HG02943 (cell line): Measurements from ENCODE around the gene SNPH.
"Not testable (repeated sequence)": the region's sequence is repeated elsewhere in the genome, so short reads cannot be mapped to it uniquely, and the experiment has no call there.

Experiments
- ATAC-seq: cut with Tn5 transposase; IDR thresholded peaks from one replicate; pipeline ENCODE4 v1.9.1; 2021; ENCODE audit warnings: mild to moderate bottlenecking, low read depth, moderate library complexity; ENCODE audit not compliant: unreplicated experiment

The SNPH gene

DNA sequence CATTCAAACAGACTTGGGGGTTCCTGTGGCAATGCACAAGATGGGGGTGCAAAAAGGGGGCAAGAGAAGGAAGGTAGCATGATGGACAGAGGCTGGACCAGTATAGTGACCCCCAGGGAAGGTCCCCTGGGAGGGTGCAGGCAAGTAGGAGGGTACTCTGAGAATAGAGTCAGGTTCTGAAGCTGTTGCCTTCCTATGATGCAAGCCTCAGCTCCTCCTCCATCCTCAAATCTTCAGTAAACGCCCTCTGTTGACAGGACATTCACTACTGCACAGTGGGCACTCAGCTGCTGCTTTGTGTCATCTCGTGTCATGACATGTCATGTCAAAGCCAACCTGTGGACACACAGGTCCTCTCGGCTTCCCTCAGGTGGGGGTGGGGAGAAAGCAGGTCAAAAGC, 68.7 kb downstream of the SNPH start:
- no peak for ATAC-seq

DNA sequence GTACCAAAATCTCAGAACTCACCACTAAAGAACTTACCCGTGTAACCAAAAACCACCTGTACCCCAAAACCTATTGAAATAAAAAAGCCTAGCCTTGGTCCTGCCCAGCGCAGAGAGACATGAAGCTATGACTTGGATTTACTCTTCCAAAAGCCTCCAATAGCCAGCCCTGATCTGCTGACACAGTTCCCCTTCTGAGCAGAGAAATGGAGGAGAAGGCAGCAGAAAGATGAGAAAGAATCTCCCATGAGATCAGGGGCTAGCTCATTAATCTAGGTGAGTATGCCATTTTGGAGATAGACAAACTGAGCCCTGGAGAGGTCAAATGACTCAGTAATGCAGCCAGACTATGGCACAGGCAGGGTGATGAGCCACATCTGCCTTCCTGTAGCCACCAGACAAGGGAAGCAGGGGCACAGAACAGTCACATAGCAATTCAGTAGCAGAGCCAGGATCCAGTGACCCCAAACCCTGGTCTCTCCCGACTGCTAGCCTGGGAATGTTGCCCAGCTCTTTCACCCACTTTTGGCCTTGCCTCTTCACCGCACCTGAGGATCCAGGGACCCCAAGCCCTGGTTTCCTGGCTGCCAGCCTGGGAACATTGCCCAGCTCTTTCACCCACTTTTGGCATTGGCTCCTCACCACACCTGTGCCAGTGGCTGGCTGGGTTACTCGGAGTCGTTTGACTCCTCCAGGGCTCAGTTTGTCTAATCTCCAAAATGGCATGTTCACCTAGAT, 70.0 kb downstream of the SNPH start:
- no peak for ATAC-seq

DNA sequence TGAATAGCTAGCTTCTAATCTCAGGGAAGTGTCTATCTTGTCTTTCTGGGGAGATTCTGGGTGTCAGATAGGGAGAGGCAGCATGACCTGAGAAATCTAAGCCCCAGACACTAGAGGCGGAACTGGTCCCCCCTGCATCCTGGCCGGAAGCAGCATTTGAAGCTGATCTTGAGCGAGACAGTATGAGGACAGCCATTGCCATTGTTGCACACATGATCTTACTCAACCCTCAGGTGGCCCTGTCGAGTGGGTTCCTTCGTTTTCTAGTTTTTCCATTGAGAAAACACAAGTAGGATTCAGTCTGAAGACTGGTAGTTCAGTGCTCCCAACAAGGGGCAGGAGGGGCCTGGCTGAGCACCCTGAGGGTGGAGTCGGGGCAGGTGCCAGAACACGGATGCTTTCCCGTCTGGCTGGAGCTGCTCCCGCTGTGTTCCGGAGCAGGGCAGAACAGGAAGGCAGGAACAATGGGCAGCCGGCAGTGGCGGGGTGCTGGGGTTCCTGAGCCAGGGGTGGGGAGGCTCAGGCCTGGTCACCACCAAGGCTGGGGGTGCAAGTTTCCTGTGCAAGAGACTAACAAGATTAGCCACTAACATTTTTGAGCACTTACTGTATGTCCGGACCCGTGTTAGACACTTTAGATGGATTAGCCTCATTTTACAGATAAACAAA, 70.7 kb downstream of the SNPH start:
- ATAC-seq, result no peak

DNA sequence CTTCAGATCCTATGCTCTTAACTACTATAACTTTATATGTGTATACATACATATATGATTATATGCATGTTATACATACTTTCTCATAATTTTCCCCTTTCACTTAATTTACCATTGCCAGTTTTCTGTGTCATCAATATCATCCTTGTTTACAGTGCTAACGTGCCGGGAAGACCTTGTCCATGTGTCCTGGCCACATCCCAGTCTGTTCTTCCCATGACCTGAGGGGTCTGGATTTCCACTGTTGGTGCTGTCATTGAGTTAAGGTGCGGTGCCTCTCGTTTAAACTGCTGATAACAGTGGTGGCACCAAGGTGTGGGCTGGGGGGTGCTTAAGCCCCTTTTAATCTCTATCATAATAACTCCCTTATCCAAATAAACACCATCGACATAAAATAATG, 71.3 kb downstream of the SNPH start:
- ATAC-seq, result no peak

DNA sequence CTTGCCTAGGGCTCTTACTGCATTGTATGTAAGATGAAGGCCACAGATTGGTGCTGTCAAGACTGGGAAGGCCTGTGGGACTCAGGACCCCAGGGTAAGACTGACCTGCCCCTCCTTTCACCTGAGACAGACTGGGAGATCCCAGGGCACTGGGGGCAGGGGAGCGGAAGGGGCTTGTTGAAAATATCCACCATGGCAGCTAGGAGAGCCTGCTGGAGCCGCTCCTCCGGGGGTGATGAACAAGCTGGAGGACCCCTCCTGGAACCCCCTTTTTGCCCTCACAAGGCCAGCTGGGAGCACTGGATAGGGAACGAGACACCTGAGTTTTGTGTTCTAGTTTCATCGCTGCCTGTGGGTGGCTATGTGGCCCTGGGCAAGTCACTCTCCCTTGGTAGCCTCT, 72.0 kb downstream of the SNPH start:
- no peak for ATAC-seq

DNA sequence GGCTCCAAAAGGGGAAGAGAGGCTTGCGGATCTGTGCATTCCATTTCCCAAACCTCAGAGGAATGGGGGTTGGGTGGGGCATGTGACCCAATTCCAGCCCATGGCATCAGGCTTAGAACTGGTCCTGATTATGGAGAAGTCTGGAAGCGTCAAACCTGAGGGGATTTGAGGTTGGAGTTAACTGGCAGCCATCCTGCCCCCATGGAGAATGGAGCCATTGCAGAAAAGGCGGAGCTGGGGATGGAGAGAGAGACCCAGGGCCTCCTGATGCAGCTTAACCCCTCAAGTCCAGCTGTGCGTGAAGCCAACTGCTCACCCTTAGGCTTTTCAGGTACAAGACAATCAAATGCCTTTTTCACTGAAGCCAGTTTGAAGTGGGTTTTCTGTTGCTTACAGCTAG, 72.7 kb downstream of the SNPH start:
- ATAC-seq, result no peak

DNA sequence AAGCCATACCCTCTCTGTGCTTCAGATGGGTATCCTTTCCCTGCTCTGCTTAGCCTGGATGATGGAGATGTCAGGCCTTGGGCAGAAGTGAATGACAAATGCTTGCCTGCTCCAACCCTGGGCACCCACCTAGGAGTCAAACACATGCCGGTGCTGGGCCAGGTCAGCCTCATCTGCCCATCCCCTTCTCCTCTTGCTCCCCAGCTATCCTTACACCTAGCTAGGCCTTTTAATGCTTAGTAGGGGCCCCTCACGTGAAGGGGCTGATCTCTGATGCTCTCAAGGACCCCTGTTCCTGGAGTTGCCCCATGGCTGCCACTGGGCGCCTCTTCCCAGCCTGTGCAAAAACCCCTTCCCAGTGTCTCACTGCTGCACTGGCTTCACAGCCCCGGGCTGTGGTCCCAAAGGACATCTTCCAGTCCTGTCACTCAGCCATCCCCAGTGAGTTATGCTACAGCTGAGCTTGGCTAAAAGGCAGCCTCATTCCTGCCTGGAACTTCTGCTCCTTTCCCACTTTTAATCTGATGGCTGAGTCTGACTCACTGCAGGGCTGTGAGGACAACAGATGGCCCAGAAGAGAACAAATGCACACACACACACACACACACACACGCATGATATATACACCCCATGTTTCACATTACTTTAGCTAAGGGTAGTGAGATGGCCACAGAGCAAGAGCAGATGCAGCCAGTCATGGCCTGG, 75.6 kb downstream of the SNPH start:
- ATAC-seq, result no peak

DNA sequence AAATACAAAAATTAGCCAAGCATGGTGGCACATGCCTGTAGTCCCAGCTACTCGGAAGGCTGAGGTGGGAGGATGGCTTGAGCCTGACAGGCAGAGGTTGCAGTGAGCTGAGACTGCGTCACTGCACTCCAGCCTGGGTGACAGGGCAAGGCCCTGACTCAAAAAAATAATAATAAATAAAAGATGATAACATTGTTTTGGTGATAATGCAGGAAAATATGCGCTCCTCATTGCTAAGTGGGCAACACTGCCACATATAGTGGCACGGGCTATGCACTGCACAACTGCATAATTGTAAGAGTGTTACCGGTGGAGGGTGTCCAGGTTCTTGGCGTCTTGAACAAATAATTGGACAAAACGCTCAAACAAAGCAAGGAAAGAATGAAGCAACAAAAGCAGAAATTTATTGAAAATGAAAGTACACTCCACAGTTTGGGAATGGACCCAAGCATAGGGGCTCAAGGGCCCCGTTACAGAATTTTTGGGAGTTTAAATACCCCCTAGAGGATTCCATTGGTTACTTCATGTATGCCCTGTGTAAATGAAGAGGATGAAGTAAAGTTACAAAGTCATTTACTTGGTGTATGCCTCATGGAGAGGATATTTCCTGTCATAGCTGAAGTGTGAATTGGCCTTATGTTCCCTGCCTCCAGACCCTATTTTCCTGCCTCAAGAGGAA, 77.5 kb downstream of the SNPH start:
- ATAC-seq, result not testable (repeated sequence)

DNA sequence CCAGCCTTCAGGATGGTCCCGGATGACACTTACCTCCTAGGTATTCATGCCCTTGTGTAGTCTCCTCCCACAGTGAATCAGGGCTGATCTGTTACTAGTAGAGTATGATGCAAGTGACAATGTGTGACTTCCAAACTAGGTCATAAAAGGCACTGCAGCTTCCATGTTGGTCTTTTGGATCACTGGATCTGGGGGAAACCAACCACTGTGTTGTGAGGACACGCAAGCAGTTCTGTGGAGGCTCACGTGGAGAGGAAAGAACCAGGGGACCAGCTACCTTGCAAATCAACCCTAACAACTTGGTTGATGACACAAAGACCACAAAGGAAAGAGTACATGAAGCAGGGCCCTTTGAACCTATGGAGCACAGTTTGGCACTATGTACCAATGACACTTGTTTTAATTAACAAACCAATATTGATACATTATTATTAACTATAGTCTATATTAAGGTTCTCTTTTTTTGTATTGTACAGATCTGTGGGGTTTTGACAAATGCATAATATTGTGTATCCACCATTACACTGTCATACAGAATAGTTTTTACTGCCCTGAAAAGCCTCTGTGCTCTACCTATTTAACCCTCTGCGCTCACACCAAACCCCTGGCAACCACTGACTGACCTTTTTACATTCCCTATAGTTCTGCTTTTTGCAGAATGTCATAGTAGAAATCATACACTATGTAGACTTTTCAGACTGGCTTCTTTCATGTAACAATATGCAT, 79.1 kb downstream of the SNPH start:
- ATAC-seq, result no peak

DNA sequence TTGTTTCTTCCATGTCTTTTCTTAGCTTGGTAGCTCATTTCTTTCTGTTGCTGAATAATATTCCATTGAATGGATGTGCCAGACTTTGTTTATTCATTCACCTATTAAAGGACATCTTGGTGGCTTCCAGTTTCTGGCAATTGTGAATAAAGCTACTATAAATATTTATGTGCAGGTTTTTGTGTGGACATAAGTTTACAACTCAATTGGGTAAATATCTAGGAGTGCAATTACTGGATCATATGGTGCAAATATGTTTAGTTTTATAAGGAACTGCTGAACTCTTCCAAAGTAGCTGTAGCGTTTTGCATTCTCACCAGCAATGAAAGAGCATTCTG, 79.6 kb downstream of the SNPH start:
- no peak for ATAC-seq

DNA sequence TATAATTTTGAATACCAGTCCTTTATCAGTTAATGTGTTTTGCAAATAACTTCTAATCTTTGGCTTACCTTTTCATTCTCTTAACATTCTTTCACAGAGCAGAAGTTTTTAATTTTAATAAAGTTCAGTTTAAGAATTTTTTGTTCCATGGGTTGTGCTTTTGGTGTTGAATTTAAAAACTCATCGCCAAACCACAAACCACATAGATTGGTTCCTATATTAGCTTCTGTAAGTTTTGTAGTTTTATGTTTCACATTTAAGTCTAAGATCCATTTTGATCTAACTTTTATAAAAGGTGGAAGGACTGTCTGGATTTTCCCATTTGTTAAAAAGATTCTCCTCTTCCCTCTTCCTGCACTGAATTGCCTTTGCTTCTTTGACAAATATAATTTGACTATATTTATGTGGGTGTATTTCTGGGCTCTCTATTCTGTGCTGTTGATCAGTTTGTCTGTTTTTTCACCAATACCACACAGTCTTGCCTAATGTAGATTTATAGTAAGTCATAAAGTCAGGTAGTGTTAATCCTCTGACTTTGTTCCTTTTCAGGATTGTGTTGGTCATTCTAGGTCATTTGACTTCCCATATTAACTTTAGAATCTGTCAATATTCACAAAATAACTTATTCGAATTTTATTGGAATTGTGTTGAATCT, 80.3 kb downstream of the SNPH start:
- ATAC-seq, result no peak

DNA sequence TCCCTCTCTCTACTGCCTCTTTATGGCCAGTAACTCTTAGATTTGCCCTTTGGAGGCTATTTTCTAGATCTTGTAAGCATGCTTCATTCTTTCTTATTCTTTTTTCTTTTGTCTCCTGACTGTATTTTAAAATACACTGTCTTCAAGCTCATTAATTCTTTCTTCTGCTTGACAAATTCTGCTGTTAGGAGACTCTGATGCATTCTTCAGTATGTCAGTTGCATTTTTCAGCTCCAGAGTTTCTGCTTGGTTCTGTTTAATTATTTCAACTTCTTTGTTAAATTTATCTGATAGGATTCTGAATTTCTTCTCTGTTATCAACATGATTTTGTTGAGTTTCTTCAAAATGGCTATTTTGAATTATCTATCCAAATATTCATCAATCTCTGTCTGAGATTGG, 87.9 kb downstream of the SNPH start:
- ATAC-seq, result no peak

DNA sequence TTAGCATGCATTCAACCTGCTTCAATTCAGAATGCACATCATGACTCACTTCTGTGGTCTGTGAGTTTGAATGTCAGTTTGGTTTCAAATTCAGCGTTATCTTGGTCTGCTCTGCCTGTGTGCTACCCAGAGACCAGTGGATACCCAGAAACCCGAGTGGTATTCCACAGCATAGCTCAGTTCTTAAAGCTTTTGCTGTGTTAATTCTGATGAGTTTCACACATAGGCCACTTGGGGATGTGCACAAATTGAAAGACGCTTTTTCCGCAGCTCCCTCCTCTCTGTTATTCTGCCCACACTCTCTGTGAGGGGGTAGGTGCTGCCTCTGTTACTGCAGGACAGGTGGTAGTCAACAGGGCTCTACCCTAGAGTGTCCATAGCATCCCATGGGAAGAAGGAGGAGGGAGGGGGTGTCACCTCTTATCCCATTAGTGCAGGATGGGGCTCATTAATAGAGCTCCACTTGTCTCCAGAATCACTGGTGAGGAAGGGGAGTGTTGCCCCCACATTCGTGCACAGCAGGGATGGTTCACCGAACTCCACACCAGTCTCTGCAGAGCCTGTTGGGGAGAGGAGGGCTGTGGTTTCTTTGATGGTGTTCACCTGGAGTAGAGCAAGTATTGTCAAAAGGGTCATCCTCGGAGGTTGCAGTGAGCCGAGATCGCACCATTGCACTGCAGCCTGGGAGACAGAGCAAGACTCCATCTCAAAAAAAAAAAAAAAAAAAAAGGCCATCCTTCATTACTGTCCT, 92.0 kb downstream of the SNPH start:
- no peak for ATAC-seq
